Measurements from ENCODE around the gene GRIK3.

Gene GRIK3

GRCh38 chr1:36851595-36851994 lies 182.7 kb downstream of the GRIK3 start:
- Histone ChIP-seq H3K4me1 (ENCODE audit: control insufficient read depth, insufficient read depth, low read length) (peaks cover 15% of the 10 kb centered on the region), H3K36me3 (ENCODE audit: control insufficient read depth, insufficient read depth, low read length) (no peaks in the 10 kb centered on the region), H3K4me3 (ENCODE audit: insufficient read depth, low read depth, low read length) (no peak overlapping the region), H3K9me3 (ENCODE audit: control insufficient read depth, low read length) (no peaks in the 10 kb centered on the region), H3K27ac (ENCODE audit: insufficient read depth, low read depth, low read length, poor library complexity, severe bottlenecking) (no peak overlapping the region), H3K27me3 (ENCODE audit: control insufficient read depth, insufficient read depth, low read length, poor library complexity, severe bottlenecking) (no peaks in the 10 kb centered on the region)
- 88 to 91% methylated on average over 4 of the region's 4 CpGs for WGBS, 2 experiments

GRCh38 chr1:36851087-36851486 lies 183.2 kb downstream of the GRIK3 start:
- Histone ChIP-seq H3K4me3 (ENCODE audit: insufficient read depth, low read depth, low read length) (no peak overlapping the region), H3K4me1 (ENCODE audit: control insufficient read depth, insufficient read depth, low read length) (peaks cover 16% of the 10 kb centered on the region), H3K36me3 (ENCODE audit: control insufficient read depth, insufficient read depth, low read length) (no peaks in the 10 kb centered on the region), H3K27me3 (ENCODE audit: control insufficient read depth, insufficient read depth, low read length, poor library complexity, severe bottlenecking) (no peaks in the 10 kb centered on the region), H3K9me3 (ENCODE audit: control insufficient read depth, low read length) (no peaks in the 10 kb centered on the region), H3K27ac (ENCODE audit: insufficient read depth, low read depth, low read length, poor library complexity, severe bottlenecking) (no peak overlapping the region)
- 85 to 86% methylated on average over 6 of the region's 6 CpGs for WGBS, 2 experiments

GRCh38 chr1:36849956-36850355 lies 184.4 kb downstream of the GRIK3 start:
- Histone ChIP-seq H3K36me3 (ENCODE audit: control insufficient read depth, insufficient read depth, low read length) (no peaks in the 10 kb centered on the region), H3K9me3 (ENCODE audit: control insufficient read depth, low read length) (no peaks in the 10 kb centered on the region), H3K27me3 (ENCODE audit: control insufficient read depth, insufficient read depth, low read length, poor library complexity, severe bottlenecking) (no peaks in the 10 kb centered on the region), H3K4me1 (ENCODE audit: control insufficient read depth, insufficient read depth, low read length) (peaks cover 16% of the 10 kb centered on the region), H3K4me3 (ENCODE audit: insufficient read depth, low read depth, low read length) (no peak overlapping the region), H3K27ac (ENCODE audit: insufficient read depth, low read depth, low read length, poor library complexity, severe bottlenecking) (no peak overlapping the region)
- WGBS, 2 experiments = 86 to 90% methylated on average over 12 of the region's 12 CpGs

GRCh38 chr1:36847761-36848160 lies 186.6 kb downstream of the GRIK3 start:
- H3K4me3 ChIP-seq (ENCODE audit: insufficient read depth, low read depth, low read length) = no peak overlapping the region
- no peaks in the 10 kb centered on the region for H3K36me3 ChIP-seq (ENCODE audit: control insufficient read depth, insufficient read depth, low read length)
- H3K4me1 ChIP-seq (ENCODE audit: control insufficient read depth, insufficient read depth, low read length) = peaks cover 16% of the 10 kb centered on the region
- no peaks in the 10 kb centered on the region for H3K9me3 ChIP-seq (ENCODE audit: control insufficient read depth, low read length)
- no peaks in the 10 kb centered on the region for H3K27me3 ChIP-seq (ENCODE audit: control insufficient read depth, insufficient read depth, low read length, poor library complexity, severe bottlenecking)
- no peak overlapping the region for H3K27ac ChIP-seq (ENCODE audit: insufficient read depth, low read depth, low read length, poor library complexity, severe bottlenecking)
- WGBS, 2 experiments = 2 to 4% methylated on average over 2 of the region's 2 CpGs

GRCh38 chr1:36847186-36847585 lies 187.1 kb downstream of the GRIK3 start:
- no peak overlapping the region for H3K4me3 ChIP-seq (ENCODE audit: insufficient read depth, low read depth, low read length)
- H3K27me3 ChIP-seq (ENCODE audit: control insufficient read depth, insufficient read depth, low read length, poor library complexity, severe bottlenecking) = no peaks in the 10 kb centered on the region
- no peaks in the 10 kb centered on the region for H3K9me3 ChIP-seq (ENCODE audit: control insufficient read depth, low read length)
- 12 to 24% methylated on average over 1 of the region's 1 CpG for WGBS, 2 experiments
- peaks cover 16% of the 10 kb centered on the region for H3K4me1 ChIP-seq (ENCODE audit: control insufficient read depth, insufficient read depth, low read length)
- H3K27ac ChIP-seq (ENCODE audit: insufficient read depth, low read depth, low read length, poor library complexity, severe bottlenecking) = no peak overlapping the region
- H3K36me3 ChIP-seq (ENCODE audit: control insufficient read depth, insufficient read depth, low read length) = no peaks in the 10 kb centered on the region

GRCh38 chr1:36846357-36846756 lies 188.0 kb downstream of the GRIK3 start:
- Histone ChIP-seq H3K4me3 (ENCODE audit: insufficient read depth, low read depth, low read length) (no peak overlapping the region), H3K27me3 (ENCODE audit: control insufficient read depth, insufficient read depth, low read length, poor library complexity, severe bottlenecking) (no peaks in the 10 kb centered on the region), H3K36me3 (ENCODE audit: control insufficient read depth, insufficient read depth, low read length) (no peaks in the 10 kb centered on the region), H3K4me1 (ENCODE audit: control insufficient read depth, insufficient read depth, low read length) (peaks cover 13% of the 10 kb centered on the region), H3K27ac (ENCODE audit: insufficient read depth, low read depth, low read length, poor library complexity, severe bottlenecking) (no peak overlapping the region), H3K9me3 (ENCODE audit: control insufficient read depth, low read length) (no peaks in the 10 kb centered on the region)
- 2 to 8% methylated on average over 1 of the region's 1 CpG for WGBS, 2 experiments

GRCh38 chr1:36845802-36846201 lies 188.5 kb downstream of the GRIK3 start:
- Histone ChIP-seq H3K4me1 (ENCODE audit: control insufficient read depth, insufficient read depth, low read length) (peaks cover 10% of the 10 kb centered on the region), H3K36me3 (ENCODE audit: control insufficient read depth, insufficient read depth, low read length) (no peaks in the 10 kb centered on the region), H3K27ac (ENCODE audit: insufficient read depth, low read depth, low read length, poor library complexity, severe bottlenecking) (no peak overlapping the region), H3K27me3 (ENCODE audit: control insufficient read depth, insufficient read depth, low read length, poor library complexity, severe bottlenecking) (no peaks in the 10 kb centered on the region), H3K4me3 (ENCODE audit: insufficient read depth, low read depth, low read length) (no peak overlapping the region), H3K9me3 (ENCODE audit: control insufficient read depth, low read length) (no peaks in the 10 kb centered on the region)
- 88 to 89% methylated on average over 14 of the region's 14 CpGs for WGBS, 2 experiments

GRCh38 chr1:36844917-36845316 lies 189.4 kb downstream of the GRIK3 start:
- no peak overlapping the region for H3K27ac ChIP-seq (ENCODE audit: insufficient read depth, low read depth, low read length, poor library complexity, severe bottlenecking)
- H3K27me3 ChIP-seq (ENCODE audit: control insufficient read depth, insufficient read depth, low read length, poor library complexity, severe bottlenecking) = no peaks in the 10 kb centered on the region
- no peaks in the 10 kb centered on the region for H3K9me3 ChIP-seq (ENCODE audit: control insufficient read depth, low read length)
- H3K4me3 ChIP-seq (ENCODE audit: insufficient read depth, low read depth, low read length) = no peak overlapping the region
- H3K36me3 ChIP-seq (ENCODE audit: control insufficient read depth, insufficient read depth, low read length) = no peaks in the 10 kb centered on the region
- peaks cover 10% of the 10 kb centered on the region for H3K4me1 ChIP-seq (ENCODE audit: control insufficient read depth, insufficient read depth, low read length)
- 91% methylated on average over 9 of the region's 9 CpGs for WGBS, 2 experiments

- Histone ChIP-seq H3K27me3 (ENCODE audit: control insufficient read depth, insufficient read depth, low read length, poor library complexity, severe bottlenecking) (no peaks in the 10 kb centered on the region), H3K4me3 (ENCODE audit: insufficient read depth, low read depth, low read length) (no peak overlapping the region), H3K9me3 (ENCODE audit: control insufficient read depth, low read length) (no peaks in the 10 kb centered on the region), H3K36me3 (ENCODE audit: control insufficient read depth, insufficient read depth, low read length) (no peaks in the 10 kb centered on the region), H3K4me1 (ENCODE audit: control insufficient read depth, insufficient read depth, low read length) (peaks cover 10% of the 10 kb centered on the region), H3K27ac (ENCODE audit: insufficient read depth, low read depth, low read length, poor library complexity, severe bottlenecking) (no peak overlapping the region)
- 87 to 88% methylated on average over 11 of the region's 11 CpGs for WGBS, 2 experiments
Observed at GRCh38 chr1:36843906-36844610, 190.3 kb downstream of the GRIK3 start.

GRCh38 chr1:36843027-36843426 lies 191.3 kb downstream of the GRIK3 start:
- no peaks in the 10 kb centered on the region for H3K36me3 ChIP-seq (ENCODE audit: control insufficient read depth, insufficient read depth, low read length)
- peaks cover 10% of the 10 kb centered on the region for H3K4me1 ChIP-seq (ENCODE audit: control insufficient read depth, insufficient read depth, low read length)
- no peak overlapping the region for H3K4me3 ChIP-seq (ENCODE audit: insufficient read depth, low read depth, low read length)
- WGBS, 2 experiments = 92 to 96% methylated on average over 11 of the region's 11 CpGs
- H3K9me3 ChIP-seq (ENCODE audit: control insufficient read depth, low read length) = no peaks in the 10 kb centered on the region
- no peak overlapping the region for H3K27ac ChIP-seq (ENCODE audit: insufficient read depth, low read depth, low read length, poor library complexity, severe bottlenecking)
- H3K27me3 ChIP-seq (ENCODE audit: control insufficient read depth, insufficient read depth, low read length, poor library complexity, severe bottlenecking) = no peaks in the 10 kb centered on the region

Measured in ectodermal cell (in vitro differentiated cells).